GM23338 (cell line): ENCODE data around the gene HMCES. TPM values are rescaled to one million over a fixed set of nuclear protein-coding genes. Genes with fewer than 3 reads are reported as not detected.

Source experiments
- ATAC-seq: fragments of 200-7000 bp; cut with Tn5 transposase; 3 replicates; pipeline ENCODE4 v1.9.1; 2020
- DNase-seq: peaks from one replicate; pipeline ENCODE4 v3.0.0-alpha.2; 2015; ENCODE audit warnings: low spot score
- H2AFZ ChIP-seq: fragments of 200-600 bp; sonication (generic); 2 replicates; pipeline ENCODE4 v1.8.0; 2016; ENCODE audit warnings: antibody characterized with exemption, mild to moderate bottlenecking, moderate library complexity
- H3F3A ChIP-seq: fragments of 200-600 bp; sonication (generic); replicated peaks from 2 replicates; pipeline ENCODE4 v1.8.0; 2017; ENCODE audit warnings: antibody characterized with exemption, mixed run types, low read depth
- H3K27ac ChIP-seq: fragments of 200-600 bp; sonication (generic); 2 replicates; pipeline ENCODE4 v1.6.1; 2016; ENCODE audit warnings: low read depth
- H3K27me3 ChIP-seq: fragments of 200-600 bp; sonication (generic); 2 replicates; pipeline ENCODE4 v1.8.0; 2016; ENCODE audit warnings: mild to moderate bottlenecking, mixed run types, moderate library complexity; ENCODE audit not compliant: insufficient read depth
- H3K36me3 ChIP-seq: fragments of 200-600 bp; sonication (generic); 2 replicates; pipeline ENCODE4 v1.8.0; 2016; ENCODE audit warnings: mild to moderate bottlenecking; ENCODE audit not compliant: insufficient read depth
- H3K4me1 ChIP-seq: fragments of 200-600 bp; sonication (generic); 2 replicates; pipeline ENCODE4 v1.8.0; 2016; ENCODE audit warnings: mild to moderate bottlenecking, moderate library complexity; ENCODE audit not compliant: insufficient read depth
- H3K4me2 ChIP-seq: fragments of 200-600 bp; sonication (generic); 2 replicates; pipeline ENCODE4 v1.7.1; 2017; ENCODE audit warnings: mixed run types
- H3K4me3 ChIP-seq: fragments of 200-600 bp; sonication (generic); 2 replicates; pipeline ENCODE4 v1.6.1; 2016; ENCODE audit warnings: mixed run types
- H3K79me2 ChIP-seq: fragments of 200-600 bp; sonication (generic); replicated peaks from 2 replicates; pipeline ENCODE4 v1.8.0; 2017; ENCODE audit warnings: mild to moderate bottlenecking; ENCODE audit not compliant: insufficient read depth
- H3K9me2 ChIP-seq: fragments of 200-600 bp; sonication (generic); 2 replicates; pipeline ENCODE4 v1.8.0; 2017; ENCODE audit not compliant: insufficient read depth
- H4K20me1 ChIP-seq: fragments of 200-600 bp; sonication (generic); replicated peaks from 2 replicates; pipeline ENCODE4 v1.8.0; 2017; ENCODE audit warnings: mild to moderate bottlenecking; ENCODE audit not compliant: insufficient read depth
- H3K27ac Mint-ChIP-seq: 2 replicates; pipeline ENCODE4 v1.8.0; 2020; ENCODE audit warnings: inconsistent platforms, mild to moderate bottlenecking, moderate library complexity, mixed read lengths
- H3K27me3 Mint-ChIP-seq: 3 replicates; pipeline ENCODE4 v1.8.0; 2022; ENCODE audit warnings: low read depth, mild to moderate bottlenecking, moderate library complexity, mixed read lengths, inconsistent platforms; ENCODE audit not compliant: insufficient read depth, poor library complexity
- H3K36me3 Mint-ChIP-seq: 3 replicates; pipeline ENCODE4 v1.8.0; 2021; ENCODE audit warnings: low read depth, mild to moderate bottlenecking, inconsistent platforms, moderate library complexity, mixed read lengths
- H3K4me1 Mint-ChIP-seq: 3 replicates; pipeline ENCODE4 v1.8.0; 2020; ENCODE audit warnings: mild to moderate bottlenecking, inconsistent platforms, mixed read lengths
- H3K4me3 Mint-ChIP-seq: 3 replicates; pipeline ENCODE4 v1.8.0; 2021; ENCODE audit warnings: moderate library complexity, mild to moderate bottlenecking, inconsistent platforms, mixed read lengths
- H3K9me3 Mint-ChIP-seq: 3 replicates; pipeline ENCODE4 v1.8.0; 2020; ENCODE audit warnings: moderate library complexity, mild to moderate bottlenecking, inconsistent platforms, mixed read lengths
- EZH2 ChIP-seq: fragments of 200-600 bp; sonication (generic); IDR thresholded peaks from one replicate; pipeline ENCODE4 v1.8.0; 2017; ENCODE audit warnings: antibody characterized with exemption, mild to moderate bottlenecking, low read depth; ENCODE audit not compliant: unreplicated experiment
- EZH2phosphoT487 ChIP-seq: fragments of 200-600 bp; sonication (generic); IDR thresholded peaks from one replicate; pipeline ENCODE4 v1.8.1; 2018; ENCODE audit warnings: antibody characterized with exemption; ENCODE audit not compliant: unreplicated experiment
- JUNB ChIP-seq: IDR thresholded peaks from one replicate; pipeline ENCODE4 v1.6.1; 2016; ENCODE audit warnings: antibody characterized with exemption; ENCODE audit not compliant: unreplicated experiment
- POLR2AphosphoS5 ChIP-seq: IDR thresholded peaks from 2 replicates; pipeline ENCODE4 v1.6.1; 2016; ENCODE audit warnings: antibody characterized with exemption, low read depth
- ZNF114 ChIP-seq: fragments of 250-450 bp; sonication (Bioruptor Pico); IDR thresholded peaks from 2 replicates; pipeline ENCODE4 v1.5.0; 2020; ENCODE audit warnings: mild to moderate bottlenecking, moderate library complexity
- polyA plus RNA-seq: library from polyadenylated mRNA; unstranded; fragments of >200 nt; fragmentation: Nextera tagmentation; extraction: Ambion mirVana; gene quantifications from 2 replicates; pipeline ENCODE4 v1.2.1, GENCODE V29; 2016
- total RNA-seq: library from RNA; depleted of rRNA; stranded (reverse); fragments of >200 nt; shearing (Covaris generic); gene quantifications from 2 replicates; pipeline ENCODE4 v1.2.3, GENCODE V29; 2014
- TF ChIP-seq, protein P1 (sequence below): fragments of 250-450 bp; sonication (Bioruptor Pico); IDR thresholded peaks from 2 replicates; pipeline ENCODE4 v1.5.0; 2020; ENCODE audit warnings: mild to moderate bottlenecking, moderate library complexity
- TF ChIP-seq, protein P2 (sequence below): IDR thresholded peaks from 2 replicates; pipeline ENCODE4 v1.6.1; 2016; ENCODE audit warnings: antibody characterized with exemption

HMCES gene
- total and polyA plus RNA-seq, 2 experiments from 2014 or later: 36.5 to 44.5 TPM

DNA sequence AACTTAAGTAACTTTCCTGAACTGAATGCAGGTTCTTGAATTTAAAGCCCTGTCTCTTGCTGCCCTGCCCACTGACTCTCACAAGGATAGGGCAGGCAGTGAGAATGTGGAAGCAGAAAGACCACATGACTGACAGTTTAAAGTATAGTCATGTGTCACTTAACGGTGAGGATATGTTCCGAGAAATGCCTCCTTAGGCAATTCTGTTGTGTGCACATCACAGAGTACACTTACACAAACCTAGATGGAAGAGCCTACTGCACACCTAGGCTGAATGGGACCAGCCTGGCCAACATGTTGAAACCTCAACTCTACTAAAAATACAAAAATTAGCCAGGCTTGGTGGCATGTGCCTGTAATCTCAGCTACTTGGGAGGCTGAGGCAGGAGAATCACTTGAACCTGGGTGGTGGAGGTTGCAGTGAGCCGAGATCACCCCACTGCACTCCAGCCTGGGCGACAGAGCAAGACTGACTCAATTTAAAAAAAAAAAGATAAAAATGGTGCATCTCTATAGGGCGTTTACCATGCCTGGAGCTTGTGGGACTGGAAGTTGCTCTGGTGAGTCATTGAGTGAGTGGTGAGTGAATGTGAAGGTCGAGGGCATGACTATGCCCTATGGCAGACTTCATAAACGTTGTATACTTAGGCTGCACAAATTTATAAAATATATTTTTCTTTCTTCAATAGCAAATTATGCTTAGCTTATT is 48.2 kb upstream of the HMCES start:
- H3K9me2 ChIP-seq: no peaks in the 10 kb centered on the region
- Mint-ChIP-seq H3K36me3 (no peaks in the 10 kb centered on the region), H3K27me3 (peaks cover 14% of the 10 kb centered on the region), H3K9me3 (no peaks in the 10 kb centered on the region), H3K4me3 (no peak overlapping the region), H3K27ac (no peak overlapping the region), H3K4me1 (peaks cover 28% of the 10 kb centered on the region)
- H3K4me1 ChIP-seq: no peaks in the 10 kb centered on the region
- H3K27ac ChIP-seq: no peak overlapping the region
- H3K79me2 ChIP-seq: no peaks in the 10 kb centered on the region
- H3K4me3 ChIP-seq: no peak overlapping the region
- H3K36me3 ChIP-seq: no peaks in the 10 kb centered on the region
- TF ChIP-seq EZH2phosphoT487: no peak
- TF ChIP-seq ZNF114: no peak
- TF ChIP-seq, protein P1, sequence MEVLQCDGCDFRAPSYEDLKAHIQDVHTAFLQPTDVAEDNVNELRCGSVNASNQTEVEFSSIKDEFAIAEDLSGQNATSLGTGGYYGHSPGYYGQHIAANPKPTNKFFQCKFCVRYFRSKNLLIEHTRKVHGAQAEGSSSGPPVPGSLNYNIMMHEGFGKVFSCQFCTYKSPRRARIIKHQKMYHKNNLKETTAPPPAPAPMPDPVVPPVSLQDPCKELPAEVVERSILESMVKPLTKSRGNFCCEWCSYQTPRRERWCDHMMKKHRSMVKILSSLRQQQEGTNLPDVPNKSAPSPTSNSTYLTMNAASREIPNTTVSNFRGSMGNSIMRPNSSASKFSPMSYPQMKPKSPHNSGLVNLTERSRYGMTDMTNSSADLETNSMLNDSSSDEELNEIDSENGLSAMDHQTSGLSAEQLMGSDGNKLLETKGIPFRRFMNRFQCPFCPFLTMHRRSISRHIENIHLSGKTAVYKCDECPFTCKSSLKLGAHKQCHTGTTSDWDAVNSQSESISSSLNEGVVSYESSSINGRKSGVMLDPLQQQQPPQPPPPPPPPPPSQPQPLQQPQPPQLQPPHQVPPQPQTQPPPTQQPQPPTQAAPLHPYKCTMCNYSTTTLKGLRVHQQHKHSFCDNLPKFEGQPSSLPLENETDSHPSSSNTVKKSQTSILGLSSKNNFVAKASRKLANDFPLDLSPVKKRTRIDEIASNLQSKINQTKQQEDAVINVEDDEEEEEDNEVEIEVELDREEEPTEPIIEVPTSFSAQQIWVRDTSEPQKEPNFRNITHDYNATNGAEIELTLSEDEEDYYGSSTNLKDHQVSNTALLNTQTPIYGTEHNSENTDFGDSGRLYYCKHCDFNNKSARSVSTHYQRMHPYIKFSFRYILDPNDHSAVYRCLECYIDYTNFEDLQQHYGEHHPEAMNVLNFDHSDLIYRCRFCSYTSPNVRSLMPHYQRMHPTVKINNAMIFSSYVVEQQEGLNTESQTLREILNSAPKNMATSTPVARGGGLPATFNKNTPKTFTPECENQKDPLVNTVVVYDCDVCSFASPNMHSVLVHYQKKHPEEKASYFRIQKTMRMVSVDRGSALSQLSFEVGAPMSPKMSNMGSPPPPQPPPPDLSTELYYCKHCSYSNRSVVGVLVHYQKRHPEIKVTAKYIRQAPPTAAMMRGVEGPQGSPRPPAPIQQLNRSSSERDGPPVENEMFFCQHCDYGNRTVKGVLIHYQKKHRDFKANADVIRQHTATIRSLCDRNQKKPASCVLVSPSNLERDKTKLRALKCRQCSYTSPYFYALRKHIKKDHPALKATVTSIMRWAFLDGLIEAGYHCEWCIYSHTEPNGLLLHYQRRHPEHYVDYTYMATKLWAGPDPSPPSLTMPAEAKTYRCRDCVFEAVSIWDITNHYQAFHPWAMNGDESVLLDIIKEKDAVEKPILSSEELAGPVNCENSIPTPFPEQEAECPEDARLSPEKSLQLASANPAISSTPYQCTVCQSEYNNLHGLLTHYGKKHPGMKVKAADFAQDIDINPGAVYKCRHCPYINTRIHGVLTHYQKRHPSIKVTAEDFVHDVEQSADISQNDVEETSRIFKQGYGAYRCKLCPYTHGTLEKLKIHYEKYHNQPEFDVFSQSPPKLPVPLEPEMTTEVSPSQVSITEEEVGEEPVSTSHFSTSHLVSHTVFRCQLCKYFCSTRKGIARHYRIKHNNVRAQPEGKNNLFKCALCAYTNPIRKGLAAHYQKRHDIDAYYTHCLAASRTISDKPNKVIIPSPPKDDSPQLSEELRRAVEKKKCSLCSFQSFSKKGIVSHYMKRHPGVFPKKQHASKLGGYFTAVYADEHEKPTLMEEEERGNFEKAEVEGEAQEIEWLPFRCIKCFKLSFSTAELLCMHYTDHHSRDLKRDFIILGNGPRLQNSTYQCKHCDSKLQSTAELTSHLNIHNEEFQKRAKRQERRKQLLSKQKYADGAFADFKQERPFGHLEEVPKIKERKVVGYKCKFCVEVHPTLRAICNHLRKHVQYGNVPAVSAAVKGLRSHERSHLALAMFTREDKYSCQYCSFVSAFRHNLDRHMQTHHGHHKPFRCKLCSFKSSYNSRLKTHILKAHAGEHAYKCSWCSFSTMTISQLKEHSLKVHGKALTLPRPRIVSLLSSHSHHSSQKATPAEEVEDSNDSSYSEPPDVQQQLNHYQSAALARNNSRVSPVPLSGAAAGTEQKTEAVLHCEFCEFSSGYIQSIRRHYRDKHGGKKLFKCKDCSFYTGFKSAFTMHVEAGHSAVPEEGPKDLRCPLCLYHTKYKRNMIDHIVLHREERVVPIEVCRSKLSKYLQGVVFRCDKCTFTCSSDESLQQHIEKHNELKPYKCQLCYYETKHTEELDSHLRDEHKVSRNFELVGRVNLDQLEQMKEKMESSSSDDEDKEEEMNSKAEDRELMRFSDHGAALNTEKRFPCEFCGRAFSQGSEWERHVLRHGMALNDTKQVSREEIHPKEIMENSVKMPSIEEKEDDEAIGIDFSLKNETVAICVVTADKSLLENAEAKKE (CRISPR knock-in tag): no peak
- H4K20me1 ChIP-seq: no peaks in the 10 kb centered on the region
- ATAC-seq (no peak), DNase-seq (no peak)
- H3K4me2 ChIP-seq: no peak overlapping the region
- no peak overlapping the region; the same call in 1 of the 2 replicates for H2AFZ ChIP-seq
- H3F3A ChIP-seq: no peaks in the 10 kb centered on the region
- H3K27me3 ChIP-seq: no peaks in the 10 kb centered on the region

DNA sequence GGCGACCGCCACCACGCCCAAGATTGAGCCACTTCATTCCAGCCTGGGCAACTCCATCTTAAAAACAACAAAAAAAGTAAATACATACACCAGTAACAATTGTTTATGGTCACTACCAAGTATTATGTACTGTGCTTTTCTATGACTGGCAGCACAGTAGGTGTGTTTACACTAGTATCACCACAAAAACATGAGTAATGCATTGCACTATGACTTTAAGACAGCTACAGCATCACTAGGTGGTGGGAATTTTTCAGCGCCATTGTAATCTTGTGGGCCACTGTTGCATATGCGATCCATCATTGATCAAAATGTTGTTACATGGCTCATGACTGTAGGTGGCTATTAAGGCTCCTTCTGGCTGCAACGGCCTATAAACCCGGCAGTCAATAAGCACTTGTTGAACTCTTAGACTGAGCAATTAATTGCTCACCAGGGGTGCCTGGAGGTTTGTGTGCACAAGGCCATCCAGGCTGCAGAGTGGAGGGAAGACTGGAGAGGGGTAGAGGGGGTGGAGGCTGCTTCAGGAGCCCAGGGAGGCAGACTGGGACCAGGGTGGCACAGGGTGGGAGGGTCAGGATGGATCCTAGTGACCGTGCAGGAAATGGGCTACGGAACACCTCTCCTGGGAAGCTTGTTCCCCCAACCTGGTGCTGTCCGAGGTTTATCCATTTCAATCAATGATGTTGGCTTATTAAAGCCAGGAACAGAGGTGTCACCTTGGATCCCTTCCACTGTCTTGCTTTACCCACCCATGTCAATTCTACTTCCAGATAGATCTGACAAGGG is 47.1 kb upstream of the HMCES start:
- no peak overlapping the region for H3K27ac Mint-ChIP-seq
- no peaks in the 10 kb centered on the region for H3K9me3 Mint-ChIP-seq
- H3K27me3 ChIP-seq: no peaks in the 10 kb centered on the region
- DNase-seq: no peak
- H3K36me3 ChIP-seq: no peaks in the 10 kb centered on the region
- no peaks in the 10 kb centered on the region for H3F3A ChIP-seq
- no peak overlapping the region for H3K4me3 Mint-ChIP-seq
- H3K4me2 ChIP-seq: no peak overlapping the region
- peaks cover 28% of the 10 kb centered on the region for H3K4me1 Mint-ChIP-seq
- H3K27ac ChIP-seq: no peak overlapping the region
- peak overlapping the region; percentile 59; the same call in 1 of the 2 replicates for H2AFZ ChIP-seq
- no peak overlapping the region for H3K4me3 ChIP-seq
- no peaks in the 10 kb centered on the region for H4K20me1 ChIP-seq
- H3K9me2 ChIP-seq: no peaks in the 10 kb centered on the region
- H3K27me3 Mint-ChIP-seq: peaks cover 14% of the 10 kb centered on the region
- no peaks in the 10 kb centered on the region for H3K4me1 ChIP-seq
- no peaks in the 10 kb centered on the region for H3K36me3 Mint-ChIP-seq
- ATAC-seq: no peak
- H3K79me2 ChIP-seq: no peaks in the 10 kb centered on the region
- TF ChIP-seq EZH2 (no peak), ZNF114 (no peak), JUNB (no peak), POLR2AphosphoS5 (no peak)
- TF ChIP-seq, protein P2, sequence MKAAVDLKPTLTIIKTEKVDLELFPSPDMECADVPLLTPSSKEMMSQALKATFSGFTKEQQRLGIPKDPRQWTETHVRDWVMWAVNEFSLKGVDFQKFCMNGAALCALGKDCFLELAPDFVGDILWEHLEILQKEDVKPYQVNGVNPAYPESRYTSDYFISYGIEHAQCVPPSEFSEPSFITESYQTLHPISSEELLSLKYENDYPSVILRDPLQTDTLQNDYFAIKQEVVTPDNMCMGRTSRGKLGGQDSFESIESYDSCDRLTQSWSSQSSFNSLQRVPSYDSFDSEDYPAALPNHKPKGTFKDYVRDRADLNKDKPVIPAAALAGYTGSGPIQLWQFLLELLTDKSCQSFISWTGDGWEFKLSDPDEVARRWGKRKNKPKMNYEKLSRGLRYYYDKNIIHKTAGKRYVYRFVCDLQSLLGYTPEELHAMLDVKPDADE: no peak
